Measurements from ENCODE around the gene PCYT2.

Gene PCYT2

GRCh38 chr17:81926451-81927151 lies 15.4 kb upstream of the PCYT2 start:
- peak; percentile 93 to 96 (median 95) for DNase-seq
- peaks cover 0 to 74% (median 67%) of the 10 kb centered on the region in 4 experiments for H3K4me1 ChIP-seq (ENCODE audit: control extremely low read depth in 1 of 4, control insufficient read depth in 4 of 4, insufficient read depth in 4 of 4, low read length in 3 of 4)
- peaks cover 0 to 13% (median 9%) of the 10 kb centered on the region in 4 experiments for H3K36me3 ChIP-seq (ENCODE audit: control insufficient read depth in 4 of 4, insufficient read depth in 4 of 4, low read length in 3 of 4)
- peaks cover 0 to 24% (median 13%) of the 10 kb centered on the region in 5 experiments for H3K27me3 ChIP-seq (replicated peaks in 2 of 5; ENCODE audit: control insufficient read depth in 4 of 5, insufficient read depth in 5 of 5, low read length in 4 of 5)
- POLR2A ChIA-PET = interaction anchor here (0.6 to 1.8 kb wide), 6 partner anchors 9 to 105 kb away, joined by 3 to 6 read pairs (median 3); partner anchors contain the start of genes P4HB, RAC3 and SIRT7
- H3K9me3 ChIP-seq (ENCODE audit: control extremely low read depth in 1 of 5, control insufficient read depth in 4 of 5, insufficient read depth in 2 of 5, low read depth in 1 of 5, low read length in 4 of 5) = no peaks in the 10 kb centered on the region
- peak overlapping the region; percentile 46 to 83 (median 77) for H3K4me3 ChIP-seq (ENCODE audit: control insufficient read depth in 1 of 7, extremely low read depth in 1 of 7, insufficient read depth in 4 of 7, low read depth in 2 of 7, low read length in 6 of 7)
- CTCF ChIA-PET = interaction anchor here (0.7 to 3.1 kb wide), 7 partner anchors 10 to 94 kb away, joined by 3 to 15 read pairs (median 3); partner anchors contain the start of gene NPB
- WGBS (ENCODE audit: insufficient coverage) = 0% methylated on average over 34 of the region's 46 CpGs
- peak overlapping the region; percentile 92 to 98 for H3K27ac ChIP-seq (ENCODE audit: insufficient read depth in 1 of 2, low read depth in 1 of 2, low read length in 2 of 2, poor library complexity in 1 of 2, severe bottlenecking in 2 of 2)

GRCh38 chr17:81925860-81926450 lies 14.8 kb upstream of the PCYT2 start:
- Histone ChIP-seq H3K9me3 (ENCODE audit: control extremely low read depth in 1 of 5, control insufficient read depth in 4 of 5, insufficient read depth in 2 of 5, low read depth in 1 of 5, low read length in 4 of 5) (no peaks in the 10 kb centered on the region), H3K27me3 (replicated peaks in 2 of 5; ENCODE audit: control insufficient read depth in 4 of 5, insufficient read depth in 5 of 5, low read length in 4 of 5) (peaks cover 0 to 24% (median 13%) of the 10 kb centered on the region in 5 experiments), H3K36me3 (ENCODE audit: control insufficient read depth in 4 of 4, insufficient read depth in 4 of 4, low read length in 3 of 4) (peaks cover 0 to 17% (median 13%) of the 10 kb centered on the region in 4 experiments), H3K4me1 (ENCODE audit: control extremely low read depth in 1 of 4, control insufficient read depth in 4 of 4, insufficient read depth in 4 of 4, low read length in 3 of 4) (peaks cover 0 to 70% (median 66%) of the 10 kb centered on the region in 4 experiments), H3K4me3 (ENCODE audit: control insufficient read depth in 1 of 7, extremely low read depth in 1 of 7, insufficient read depth in 4 of 7, low read depth in 2 of 7, low read length in 6 of 7) (peak overlapping the region; percentile 46 to 83 (median 77)), H3K27ac (ENCODE audit: insufficient read depth in 1 of 2, low read depth in 1 of 2, low read length in 2 of 2, poor library complexity in 1 of 2, severe bottlenecking in 2 of 2) (peak overlapping the region; percentile 92 to 98)
- POLR2A ChIA-PET = interaction anchor here (0.6 to 1.8 kb wide), 5 partner anchors 9 to 65 kb away, joined by 3 to 6 read pairs (median 3); partner anchors contain the start of genes P4HB and SIRT7
- DNase-seq = no peak
- CTCF ChIA-PET = interaction anchor here (0.7 to 3.4 kb wide), 9 partner anchors 9 to 95 kb away, joined by 3 to 15 read pairs (median 3); partner anchors contain the start of gene NOTUM
- 19% methylated on average over 3 of the region's 10 CpGs for WGBS (ENCODE audit: insufficient coverage)

- POLR2A ChIA-PET = interaction anchor here (0.6 to 0.9 kb wide), 2 partner anchors 58 to 686 kb away, joined by 3 read pairs; partner anchors contain the start of genes NDUFAF8 and TEPSIN
- WGBS (ENCODE audit: insufficient coverage) = 76% methylated on average over 17 of the region's 21 CpGs
- Histone ChIP-seq H3K36me3 (ENCODE audit: control insufficient read depth in 4 of 4, insufficient read depth in 4 of 4, low read length in 3 of 4) (peaks cover 0 to 28% (median 22%) of the 10 kb centered on the region in 4 experiments), H3K4me3 (ENCODE audit: control insufficient read depth in 1 of 7, extremely low read depth in 1 of 7, insufficient read depth in 4 of 7, low read depth in 2 of 7, low read length in 6 of 7) (peak overlapping the region in 4 of 7 experiments; percentile 8 to 75 (median 70)), H3K4me1 (ENCODE audit: control extremely low read depth in 1 of 4, control insufficient read depth in 4 of 4, insufficient read depth in 4 of 4, low read length in 3 of 4) (peaks cover 0 to 77% (median 69%) of the 10 kb centered on the region in 4 experiments), H3K27me3 (replicated peaks in 2 of 5; ENCODE audit: control insufficient read depth in 4 of 5, insufficient read depth in 5 of 5, low read length in 4 of 5) (peaks cover 0 to 19% (median 13%) of the 10 kb centered on the region in 5 experiments), H3K9me3 (ENCODE audit: control extremely low read depth in 1 of 5, control insufficient read depth in 4 of 5, insufficient read depth in 2 of 5, low read depth in 1 of 5, low read length in 4 of 5) (no peaks in the 10 kb centered on the region), H3K27ac (ENCODE audit: insufficient read depth in 1 of 2, low read depth in 1 of 2, low read length in 2 of 2, poor library complexity in 1 of 2, severe bottlenecking in 2 of 2) (peak overlapping the region in 1 of 2 experiments; percentile 88)
- no peak for DNase-seq
- CTCF ChIA-PET = interaction anchor here (0.8 to 3.4 kb wide), 8 partner anchors 8 to 96 kb away, joined by 3 to 15 read pairs (median 8); partner anchors contain the start of gene NOTUM
Observed at GRCh38 chr17:81924557-81925532, 13.6 kb upstream of the PCYT2 start.

GRCh38 chr17:81923302-81924260 lies 12.4 kb upstream of the PCYT2 start:
- WGBS (ENCODE audit: insufficient coverage) = 2% methylated on average over 26 of the region's 32 CpGs
- Histone ChIP-seq H3K36me3 (ENCODE audit: control insufficient read depth in 4 of 4, insufficient read depth in 4 of 4, low read length in 3 of 4) (peaks cover 0 to 39% (median 27%) of the 10 kb centered on the region in 4 experiments), H3K9me3 (ENCODE audit: control extremely low read depth in 1 of 5, control insufficient read depth in 4 of 5, insufficient read depth in 2 of 5, low read depth in 1 of 5, low read length in 4 of 5) (no peaks in the 10 kb centered on the region), H3K4me3 (ENCODE audit: control insufficient read depth in 1 of 7, extremely low read depth in 1 of 7, insufficient read depth in 4 of 7, low read depth in 2 of 7, low read length in 6 of 7) (peak overlapping the region in 6 of 7 experiments; percentile 50 to 75 (median 64)), H3K27ac (ENCODE audit: insufficient read depth in 1 of 2, low read depth in 1 of 2, low read length in 2 of 2, poor library complexity in 1 of 2, severe bottlenecking in 2 of 2) (peak overlapping the region; percentile 33 to 88), H3K27me3 (replicated peaks in 2 of 5; ENCODE audit: control insufficient read depth in 4 of 5, insufficient read depth in 5 of 5, low read length in 4 of 5) (peaks cover 0 to 6% (median 4%) of the 10 kb centered on the region in 5 experiments), H3K4me1 (ENCODE audit: control extremely low read depth in 1 of 4, control insufficient read depth in 4 of 4, insufficient read depth in 4 of 4, low read length in 3 of 4) (peaks cover 0 to 83% (median 72%) of the 10 kb centered on the region in 4 experiments)
- POLR2A ChIA-PET = interaction anchor here (0.6 to 1.0 kb wide), 4 partner anchors 12 to 1011 kb away, joined by 3 to 4 read pairs (median 3); partner anchors contain the start of genes NDUFAF8, PCYT2 and TEPSIN
- CTCF ChIA-PET = interaction anchor here (0.9 to 3.4 kb wide), 6 partner anchors 11 to 98 kb away, joined by 3 to 15 read pairs (median 8); partner anchors contain the start of gene NOTUM
- peak; percentile 79 to 91 (median 90) for DNase-seq

GRCh38 chr17:81922566-81923301 lies 11.5 kb upstream of the PCYT2 start:
- H3K36me3 ChIP-seq (ENCODE audit: control insufficient read depth in 4 of 4, insufficient read depth in 4 of 4, low read length in 3 of 4) = peaks cover 0 to 39% (median 27%) of the 10 kb centered on the region in 4 experiments
- WGBS (ENCODE audit: insufficient coverage) = 90% methylated on average over 36 of the region's 58 CpGs
- H3K27me3 ChIP-seq (replicated peaks in 2 of 5; ENCODE audit: control insufficient read depth in 4 of 5, insufficient read depth in 5 of 5, low read length in 4 of 5) = no peaks in the 10 kb centered on the region
- POLR2A ChIA-PET = interaction anchor here (0.6 to 1.0 kb wide), 2 partner anchors 11 to 176 kb away, joined by 3 to 4 read pairs; partner anchors contain the start of gene PCYT2
- DNase-seq = peak in 1 of 3 donors; percentile 17
- H3K4me1 ChIP-seq (ENCODE audit: control extremely low read depth in 1 of 4, control insufficient read depth in 4 of 4, insufficient read depth in 4 of 4, low read length in 3 of 4) = peaks cover 0 to 81% (median 69%) of the 10 kb centered on the region in 4 experiments
- no peaks in the 10 kb centered on the region for H3K9me3 ChIP-seq (ENCODE audit: control extremely low read depth in 1 of 5, control insufficient read depth in 4 of 5, insufficient read depth in 2 of 5, low read depth in 1 of 5, low read length in 4 of 5)
- H3K27ac ChIP-seq (ENCODE audit: insufficient read depth in 1 of 2, low read depth in 1 of 2, low read length in 2 of 2, poor library complexity in 1 of 2, severe bottlenecking in 2 of 2) = peak overlapping the region; percentile 46 to 88
- peak overlapping the region in 5 of 7 experiments; percentile 36 to 75 (median 68) for H3K4me3 ChIP-seq (ENCODE audit: control insufficient read depth in 1 of 7, extremely low read depth in 1 of 7, insufficient read depth in 4 of 7, low read depth in 2 of 7, low read length in 6 of 7)
- CTCF ChIA-PET = interaction anchor here (0.6 to 3.4 kb wide), 5 partner anchors 10 to 98 kb away, joined by 3 to 15 read pairs (median 3); partner anchors contain the start of gene NOTUM
